ENCODE results near the gene CST9.

The CST9 gene

DNA sequence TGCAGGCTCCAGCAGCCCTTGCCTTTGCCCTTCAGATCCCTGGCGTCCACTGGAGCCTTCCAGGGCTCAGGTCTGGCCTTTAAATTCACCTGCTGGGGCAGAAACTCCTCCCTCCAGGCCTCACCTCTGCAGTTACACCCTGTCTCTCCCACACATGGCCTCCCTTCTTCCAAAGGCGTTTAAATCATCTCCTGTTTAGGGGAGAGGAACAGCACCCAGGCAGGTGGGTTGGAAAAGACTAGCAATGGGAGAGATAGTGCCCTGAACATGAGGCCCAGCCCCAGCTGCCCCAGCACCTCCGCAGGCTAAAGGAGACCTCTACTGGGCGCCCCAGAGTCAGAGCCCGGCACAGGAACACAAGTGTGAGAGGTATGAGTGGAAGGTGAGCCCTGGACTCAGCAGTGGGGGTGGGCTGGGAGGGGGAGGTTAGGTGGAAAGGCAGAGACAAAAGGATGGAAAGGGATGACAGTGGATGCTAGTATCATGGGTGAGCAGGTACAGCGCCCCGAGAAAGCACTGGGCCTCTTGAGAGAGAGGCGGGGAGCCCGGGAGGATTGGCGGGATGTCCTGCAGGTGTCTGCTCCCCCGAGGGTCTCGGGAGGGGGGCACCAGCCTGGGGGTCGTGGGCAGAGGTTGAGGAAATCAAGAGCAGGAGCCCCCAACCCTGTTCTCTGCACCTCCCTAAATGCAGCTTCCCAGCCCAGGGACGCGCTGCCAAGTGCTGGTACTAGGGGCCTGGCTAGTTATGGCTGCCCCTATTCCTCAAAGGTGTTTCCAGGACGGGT lies at the start of gene CST9:
Gene CST9, minus strand, starts transcription at position 51 of the 785 bp plus-strand sequence. CDS start 53 bp downstream, outside the sequence.
- no peak for FAIRE-seq
- no peak for TF ChIP-seq POLR2A (IDR thresholded peaks at IDR 0.05; ENCODE audit: low read depth, low read length)
- DNase-seq (ENCODE audit: insufficient read length, low spot score), result no peak

DNA sequence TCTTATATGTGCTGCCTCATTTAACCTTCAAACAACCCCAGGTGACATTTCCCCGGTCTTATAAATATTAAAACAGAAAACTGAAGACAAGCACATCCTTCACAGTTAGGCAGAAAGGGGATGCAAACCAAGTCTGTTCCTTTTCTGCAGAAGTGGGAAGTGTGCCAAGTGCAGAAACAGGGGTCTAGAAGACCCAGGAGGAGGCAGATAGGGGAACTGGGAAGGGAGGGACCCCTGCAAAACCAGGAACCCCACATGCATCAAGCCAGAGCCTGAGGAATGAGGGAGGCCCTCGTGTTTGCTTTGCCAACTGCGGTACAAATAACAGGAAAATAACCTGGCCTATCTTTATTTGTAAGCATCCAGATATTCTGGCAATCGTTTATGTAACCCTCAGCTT lies 49.0 kb upstream of the CST9 start:
- DNase-seq (ENCODE audit: insufficient read length, low spot score) (no peak), FAIRE-seq (no peak)
- no peak for TF ChIP-seq POLR2A (IDR thresholded peaks at IDR 0.05; ENCODE audit: low read depth, low read length)

DNA sequence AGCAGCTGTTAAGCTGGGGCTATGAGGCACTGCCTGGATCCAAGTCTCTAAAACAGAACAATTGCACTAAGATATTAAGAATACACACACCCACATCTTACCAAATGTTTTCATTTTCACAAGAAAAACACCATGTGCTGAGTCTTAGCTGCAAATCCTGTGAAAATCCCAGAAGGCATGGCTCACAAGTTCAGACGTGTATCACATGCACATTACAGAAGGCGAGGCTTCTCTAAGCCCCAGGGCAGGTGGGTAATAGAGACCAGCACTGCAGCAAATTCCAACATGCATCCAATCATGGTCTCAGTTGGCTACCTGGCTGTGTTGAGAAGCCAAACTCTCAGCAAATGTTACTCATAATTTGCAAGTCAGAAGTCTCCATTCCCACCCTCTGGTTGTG lies 48.3 kb upstream of the CST9 start:
- FAIRE-seq, result no peak
- TF ChIP-seq POLR2A (IDR thresholded peaks at IDR 0.05; ENCODE audit: low read depth, low read length), result no peak
- no peak for DNase-seq (ENCODE audit: insufficient read length, low spot score)

GRCh38 chr20:23653400-23653938 lies 47.8 kb upstream of the CST9 start:
- FAIRE-seq, result no peak

GRCh38 chr20:23652926-23653325 lies 47.2 kb upstream of the CST9 start:
- TF ChIP-seq POLR2A (IDR thresholded peaks at IDR 0.05; ENCODE audit: low read depth, low read length), result no peak
- FAIRE-seq (no peak), DNase-seq (ENCODE audit: insufficient read length, low spot score) (no peak)

More at GRCh38 chr20:23653400-23653938, 47.8 kb upstream of the CST9 start:
- no peak for TF ChIP-seq POLR2A (IDR thresholded peaks at IDR 0.05; ENCODE audit: low read depth, low read length)
- no peak for DNase-seq (ENCODE audit: insufficient read length, low spot score)

DNA sequence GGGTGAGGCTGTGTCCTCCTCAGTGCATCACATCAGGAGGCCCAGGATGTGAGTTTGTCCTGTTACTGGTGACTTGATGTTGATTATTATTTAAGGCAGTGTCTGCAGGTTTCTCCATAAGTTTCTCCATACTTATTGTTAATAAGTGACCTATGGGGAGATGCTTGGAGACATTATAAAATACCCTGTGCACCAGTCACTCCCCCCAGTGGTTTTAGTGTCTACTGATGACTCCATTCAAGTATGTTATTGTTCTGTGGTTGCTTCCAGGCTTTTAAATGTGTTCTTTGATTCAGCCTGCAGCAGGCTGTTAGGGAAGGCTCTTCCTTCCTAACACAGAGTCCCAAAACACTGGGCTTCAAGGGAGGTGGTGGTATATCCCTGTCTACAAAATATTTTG lies 46.7 kb upstream of the CST9 start:
- DNase-seq (ENCODE audit: insufficient read length, low spot score) (no peak), FAIRE-seq (no peak)
- TF ChIP-seq POLR2A (IDR thresholded peaks at IDR 0.05; ENCODE audit: low read depth, low read length), result no peak

GRCh38 chr20:23651117-23651516 lies 45.4 kb upstream of the CST9 start:
- FAIRE-seq, result no peak
- TF ChIP-seq POLR2A (IDR thresholded peaks at IDR 0.05; ENCODE audit: low read depth, low read length), result no peak
- DNase-seq (ENCODE audit: insufficient read length, low spot score), result no peak

- no peak for TF ChIP-seq POLR2A (IDR thresholded peaks at IDR 0.05; ENCODE audit: low read depth, low read length)
- DNase-seq (ENCODE audit: insufficient read length, low spot score), result no peak
- no peak for FAIRE-seq
Observed at GRCh38 chr20:23649830-23650417, 44.2 kb upstream of the CST9 start.

GRCh38 chr20:23649242-23649641 lies 43.5 kb upstream of the CST9 start:
- FAIRE-seq (no peak), DNase-seq (ENCODE audit: insufficient read length, low spot score) (no peak)
- no peak for TF ChIP-seq POLR2A (IDR thresholded peaks at IDR 0.05; ENCODE audit: low read depth, low read length)

DNA sequence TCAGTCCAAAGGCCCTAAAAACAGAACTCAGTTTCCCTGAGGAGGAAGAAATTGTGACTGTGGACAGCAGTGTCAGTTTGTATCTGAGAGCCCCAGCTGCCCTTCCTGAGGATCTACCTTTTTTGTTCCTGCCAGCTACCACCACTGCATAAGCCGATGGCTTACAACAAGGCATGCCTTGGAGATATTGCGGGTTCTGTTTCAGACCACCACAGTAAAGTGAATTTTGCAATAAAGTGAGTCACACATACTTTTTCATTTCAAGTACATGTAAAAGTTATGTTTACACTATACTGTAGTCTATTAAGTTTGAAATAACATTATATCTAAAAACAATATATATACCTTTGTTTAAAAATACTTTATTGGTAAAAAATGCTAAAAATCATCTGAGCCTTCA lies 41.6 kb upstream of the CST9 start:
- TF ChIP-seq POLR2A (IDR thresholded peaks at IDR 0.05; ENCODE audit: low read depth, low read length), result no peak
- no peak for FAIRE-seq

DNA sequence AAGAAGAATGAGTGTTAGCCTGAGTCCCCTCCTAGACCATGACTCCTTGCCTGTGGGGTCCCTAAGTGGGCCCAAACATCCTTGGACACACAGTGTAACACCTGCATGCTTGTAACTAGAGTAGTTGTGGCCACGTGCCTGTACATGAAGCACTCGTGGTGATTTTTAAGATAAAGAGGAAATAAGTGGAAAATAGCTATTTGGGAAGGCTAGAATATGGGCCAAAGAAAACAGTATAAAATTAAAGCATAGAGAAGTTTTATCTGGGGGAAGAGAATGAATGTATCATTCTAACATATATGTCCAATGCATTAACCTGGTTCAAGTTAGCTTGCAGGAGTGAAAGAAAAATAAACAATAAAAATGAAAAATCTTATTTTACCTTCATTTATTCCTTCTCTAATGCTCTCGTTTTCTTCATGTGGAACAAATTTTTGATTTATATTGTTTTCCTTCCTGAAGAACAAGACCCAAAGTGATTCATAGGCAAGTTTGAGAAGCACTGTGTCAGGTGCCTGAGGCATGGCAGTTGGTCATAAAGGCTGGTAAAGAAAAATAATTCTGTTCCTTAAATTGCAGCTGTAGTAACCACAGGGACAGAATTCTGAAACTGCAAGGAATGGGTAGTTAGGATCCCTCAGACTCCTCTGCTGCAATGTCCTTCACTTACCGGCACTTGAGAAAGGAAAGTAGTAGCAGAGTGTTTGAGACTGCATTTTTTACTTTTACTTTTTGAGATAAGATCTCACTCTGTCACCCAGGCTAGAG lies 40.6 kb upstream of the CST9 start:
- DNase-seq (ENCODE audit: insufficient read length, low spot score), result no peak
- TF ChIP-seq POLR2A (IDR thresholded peaks at IDR 0.05; ENCODE audit: low read depth, low read length), result no peak
- FAIRE-seq, result no peak

More for the DNA sequence above, 41.6 kb upstream of the CST9 start:
- no peak for DNase-seq (ENCODE audit: insufficient read length, low spot score)

DNA sequence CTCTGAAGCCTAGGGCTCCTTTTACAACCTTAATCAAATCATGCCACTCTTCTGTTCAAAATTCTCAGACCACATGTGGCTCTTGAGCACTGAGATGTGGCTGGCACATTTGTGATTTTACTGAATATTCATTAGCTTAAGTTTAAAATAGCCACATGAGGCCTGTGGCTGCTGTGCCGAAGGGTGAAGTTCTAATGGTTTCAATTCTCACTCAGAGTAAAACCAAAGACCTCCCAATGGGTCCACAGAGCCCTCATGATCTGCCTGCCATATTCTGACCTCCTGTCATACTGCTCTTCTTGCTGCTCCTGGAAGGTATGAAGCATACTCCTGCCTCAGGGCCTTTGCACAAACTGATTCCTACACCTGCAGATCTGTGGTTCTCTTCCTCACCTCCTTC lies 39.9 kb upstream of the CST9 start:
- TF ChIP-seq POLR2A (IDR thresholded peaks at IDR 0.05; ENCODE audit: low read depth, low read length), result no peak
- DNase-seq (ENCODE audit: insufficient read length, low spot score) (no peak), FAIRE-seq (no peak)

- no peak for TF ChIP-seq POLR2A (IDR thresholded peaks at IDR 0.05; ENCODE audit: low read depth, low read length)
- FAIRE-seq, result no peak
- DNase-seq (ENCODE audit: insufficient read length, low spot score), result no peak
Observed at GRCh38 chr20:23644164-23644563, 38.4 kb upstream of the CST9 start.

DNA sequence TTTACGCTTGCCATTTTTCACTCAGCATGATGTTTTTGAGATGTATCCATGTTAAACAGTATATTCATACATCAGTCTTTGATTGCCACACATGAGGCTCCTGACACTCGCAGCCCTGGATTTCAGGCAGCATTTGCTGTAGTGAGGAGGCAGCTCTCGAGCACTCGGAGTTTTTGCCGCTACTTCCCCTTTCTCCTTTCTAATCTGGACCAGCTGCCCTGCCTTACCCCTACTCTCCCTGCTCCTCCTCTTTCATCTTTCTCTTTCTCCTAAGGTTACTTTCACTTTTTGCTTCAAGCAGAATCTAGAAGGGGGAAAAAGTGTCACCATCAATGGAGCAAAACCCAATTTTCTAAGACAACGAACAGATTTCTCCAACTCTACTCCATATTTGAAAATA lies 37.9 kb upstream of the CST9 start:
- no peak for DNase-seq (ENCODE audit: insufficient read length, low spot score)
- no peak for FAIRE-seq
- TF ChIP-seq POLR2A (IDR thresholded peaks at IDR 0.05; ENCODE audit: low read depth, low read length), result no peak

Data from H54 (cell line).